Cortex of kidney (tissue), 1 donor: ENCODE measurements around the gene ACBD7.

ENCODE experiments used
- DNase-seq: peaks from one replicate; lab custom pipeline; 2025; lab: John Stamatoyannopoulos, UW

The ACBD7 gene

DNA sequence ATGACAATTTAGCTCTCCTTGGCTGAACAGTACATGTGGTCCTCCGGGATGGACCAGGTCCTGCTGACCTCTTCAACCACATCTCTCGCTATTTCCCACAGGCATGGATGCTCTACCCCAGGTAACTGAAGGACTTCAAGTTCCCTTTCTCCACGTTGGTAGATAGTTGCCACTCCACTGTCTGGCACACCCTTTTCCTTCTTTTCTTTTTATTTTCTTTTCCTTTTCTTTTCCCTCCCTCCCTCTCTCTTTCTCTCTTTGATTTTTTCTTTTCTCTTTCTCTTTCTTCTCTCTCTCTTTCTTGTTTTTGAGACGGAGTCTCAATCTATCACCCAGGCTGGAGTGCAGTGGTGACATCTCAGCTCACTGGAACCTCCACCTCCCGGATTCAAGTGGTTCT lies 2.8 kb upstream of the ACBD7 start:
- DNase-seq = no peak

DNA sequence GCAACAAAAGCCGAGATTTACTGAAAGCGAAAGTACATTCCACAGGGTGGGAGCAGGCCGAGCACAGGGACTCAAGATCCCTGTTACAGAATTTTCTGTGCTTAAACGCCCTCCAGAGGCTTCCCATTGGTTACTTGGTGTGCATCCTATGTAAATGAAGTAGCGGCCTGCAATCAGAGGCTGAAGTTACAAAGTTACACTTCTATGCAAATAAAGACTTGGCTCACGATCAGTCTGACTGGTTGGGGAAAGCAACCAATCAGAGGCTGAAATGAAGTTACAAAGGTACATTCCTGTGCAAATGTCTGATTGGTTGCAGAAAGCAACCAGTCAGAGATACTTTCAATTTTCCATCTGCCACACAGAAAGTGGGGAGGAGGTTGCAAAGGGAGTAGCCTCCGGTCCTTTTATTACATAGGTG lies 4.1 kb downstream of the ACBD7 start:
- no peak for DNase-seq

DNA sequence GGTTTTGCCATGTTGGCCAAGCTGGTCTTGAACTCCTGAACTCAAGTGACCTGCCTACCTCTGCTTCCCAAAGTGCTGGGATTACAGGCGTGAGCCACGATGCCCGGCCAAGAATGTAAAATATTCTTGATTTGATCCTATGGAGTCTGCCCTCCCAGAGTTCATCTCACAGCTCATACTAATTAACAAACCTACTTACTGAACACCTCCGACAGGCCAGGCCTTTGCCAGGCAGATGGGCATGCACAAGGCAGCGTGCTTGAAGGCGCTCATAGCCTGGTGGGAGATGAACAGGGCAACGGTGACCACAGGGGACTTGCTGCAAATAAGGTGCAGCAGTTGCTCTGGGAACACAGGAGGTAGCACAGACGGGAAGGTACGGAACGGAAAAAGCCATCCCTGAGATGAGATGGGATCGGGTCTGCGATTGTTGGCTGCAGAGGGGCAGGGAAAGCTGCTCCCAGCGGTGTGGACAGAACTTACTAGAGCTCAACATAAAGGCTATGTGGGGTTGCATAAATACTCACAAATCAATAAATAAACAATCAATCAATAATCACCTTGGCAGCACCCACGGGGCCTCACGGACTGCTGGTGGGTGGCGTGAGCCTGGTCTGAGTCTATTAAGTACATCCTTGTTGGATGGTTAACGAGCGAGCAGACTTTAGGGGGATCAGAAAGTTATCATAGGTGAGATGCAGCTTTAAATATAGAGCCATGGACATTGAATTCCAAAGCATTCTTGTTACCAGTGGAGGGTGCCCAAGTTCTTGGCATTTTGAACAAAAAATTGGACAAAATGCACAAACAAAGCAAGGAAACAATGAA lies 4.7 kb downstream of the ACBD7 start:
- no peak for DNase-seq

DNA sequence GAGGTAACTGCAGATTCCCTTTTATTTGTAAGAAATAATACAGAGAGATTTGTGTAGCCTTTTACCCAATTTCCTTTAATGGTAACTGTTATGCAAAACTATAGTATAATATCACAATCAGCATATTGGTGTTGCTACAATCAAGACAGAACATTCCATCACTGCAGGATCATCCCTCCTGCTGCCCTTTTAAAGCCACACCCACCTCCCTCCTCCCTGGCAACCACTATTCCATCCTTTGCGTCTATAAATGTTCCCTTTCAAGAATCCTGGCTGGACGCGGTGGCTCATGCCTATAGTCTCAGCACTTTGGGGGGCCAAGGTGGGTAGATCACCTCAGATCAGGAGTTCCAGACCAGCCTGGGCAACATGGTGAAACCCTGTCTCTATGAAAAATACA lies 13.2 kb downstream of the ACBD7 start:
- DNase-seq = no peak

DNA sequence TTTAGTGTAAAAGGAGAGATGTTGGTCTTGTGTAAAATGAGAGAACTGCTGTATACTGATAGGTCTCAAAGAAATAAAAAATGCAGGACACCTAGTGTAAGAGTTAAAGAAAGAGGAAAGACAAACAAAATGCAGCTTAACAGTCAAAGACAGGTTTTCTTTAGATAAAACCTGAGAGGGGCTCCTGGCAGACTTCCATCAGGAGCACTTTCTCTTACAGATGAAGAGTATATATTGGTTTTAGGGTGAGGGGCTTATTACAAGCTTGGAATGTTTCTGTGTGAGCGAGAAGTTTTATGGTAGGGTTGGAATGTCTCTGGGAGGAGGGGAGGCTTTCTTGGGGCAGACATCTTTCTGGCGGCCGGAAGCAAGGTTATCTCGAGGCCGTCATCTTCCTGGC lies 16.2 kb downstream of the ACBD7 start:
- DNase-seq = no peak

DNA sequence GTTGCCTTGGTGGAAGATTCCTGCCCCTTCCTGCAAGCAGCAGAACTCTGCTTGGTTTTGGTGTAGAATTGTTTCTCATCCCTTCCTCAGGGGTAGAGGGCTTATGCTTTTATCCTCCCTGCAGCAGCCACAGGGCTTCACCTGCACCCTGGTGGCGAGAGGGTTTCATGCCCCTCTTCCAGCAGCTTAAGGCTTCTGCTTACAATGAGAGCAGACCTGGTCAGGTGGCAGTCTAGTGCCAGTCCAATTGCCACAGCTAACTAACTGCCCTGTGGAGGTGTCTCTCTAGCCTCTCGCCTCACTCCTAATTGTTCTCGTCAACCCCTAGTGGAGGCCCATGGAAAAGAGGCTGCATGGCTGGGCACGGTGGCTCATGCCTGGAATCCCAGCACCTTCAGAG lies 19.3 kb downstream of the ACBD7 start:
- DNase-seq = no peak

DNA sequence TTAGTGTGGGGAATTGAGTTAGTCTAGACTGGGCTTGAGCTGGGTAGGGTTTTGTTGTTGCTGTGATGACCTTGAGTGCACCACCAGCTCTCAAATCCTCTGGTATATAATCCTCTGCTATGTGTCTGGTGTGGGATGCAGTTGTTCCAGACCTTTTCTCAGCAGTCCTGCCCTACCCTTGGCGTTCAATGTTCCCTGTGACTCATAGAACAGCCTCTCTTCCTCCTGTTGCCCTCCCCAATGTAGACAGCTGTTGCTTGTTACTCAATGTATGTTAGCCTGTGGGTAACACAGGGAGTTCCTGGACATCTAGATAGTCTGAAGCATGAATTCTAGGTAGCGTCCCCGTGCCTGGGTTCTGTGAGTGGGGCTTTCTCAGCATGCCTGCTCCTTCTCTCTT lies 19.8 kb downstream of the ACBD7 start:
- DNase-seq = no peak

DNA sequence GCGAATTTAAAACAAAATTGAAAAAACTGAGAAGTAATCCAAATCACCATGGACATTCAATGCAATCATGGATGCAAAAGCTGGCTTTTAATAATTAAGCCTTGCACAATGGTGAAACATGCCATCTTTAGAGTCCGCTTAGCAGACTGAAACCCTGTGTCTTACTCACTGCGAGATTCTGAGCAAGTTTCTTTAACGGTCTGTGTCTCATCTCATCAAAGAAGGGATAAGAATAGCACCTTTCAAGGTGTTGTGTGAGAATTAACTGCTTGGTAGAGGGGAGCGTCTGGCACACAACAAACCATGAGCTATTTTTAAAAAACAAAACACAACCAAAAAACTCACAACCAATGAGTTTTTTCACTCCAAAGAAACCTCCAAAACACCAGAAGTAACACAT lies 21.4 kb downstream of the ACBD7 start:
- no peak for DNase-seq

DNA sequence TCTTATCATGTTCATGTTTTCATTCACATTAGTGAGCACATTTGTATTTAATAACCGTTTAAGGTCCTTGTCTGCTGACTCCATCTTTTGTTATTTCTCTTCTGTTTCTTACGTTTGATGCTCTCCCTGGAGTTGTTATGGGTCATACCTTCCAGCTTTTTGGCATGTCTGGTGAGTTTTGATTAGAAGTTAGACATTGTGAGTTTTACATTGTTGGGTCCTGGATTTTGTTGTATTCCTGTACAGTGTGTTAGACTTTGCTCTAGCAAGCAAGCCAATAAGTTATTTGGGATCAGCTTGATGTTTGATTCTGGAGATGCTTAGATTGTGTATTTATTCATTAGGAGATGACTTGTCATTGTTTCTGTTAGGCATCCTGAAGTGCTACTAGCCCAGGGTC lies 27.9 kb downstream of the ACBD7 start:
- no peak for DNase-seq

DNA sequence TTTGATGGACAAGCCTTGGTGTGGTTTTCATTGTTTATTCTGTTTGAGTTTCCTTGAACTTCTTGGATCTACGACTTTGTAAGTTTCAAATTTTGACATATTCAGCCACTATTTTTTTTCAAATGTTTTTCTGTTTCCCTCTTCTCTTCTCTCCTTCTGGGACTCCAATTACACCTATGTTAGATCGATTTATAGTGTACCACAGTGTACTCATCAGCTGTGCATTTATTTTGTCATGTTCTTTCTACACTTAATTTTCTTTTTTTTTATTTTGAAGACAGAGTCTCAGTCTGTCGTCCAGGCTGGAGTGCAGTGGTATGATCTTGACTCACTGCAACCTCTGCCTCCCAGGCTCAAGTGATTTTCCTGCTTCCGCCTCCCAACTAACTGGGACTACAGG lies 28.7 kb downstream of the ACBD7 start:
- DNase-seq = no peak

DNA sequence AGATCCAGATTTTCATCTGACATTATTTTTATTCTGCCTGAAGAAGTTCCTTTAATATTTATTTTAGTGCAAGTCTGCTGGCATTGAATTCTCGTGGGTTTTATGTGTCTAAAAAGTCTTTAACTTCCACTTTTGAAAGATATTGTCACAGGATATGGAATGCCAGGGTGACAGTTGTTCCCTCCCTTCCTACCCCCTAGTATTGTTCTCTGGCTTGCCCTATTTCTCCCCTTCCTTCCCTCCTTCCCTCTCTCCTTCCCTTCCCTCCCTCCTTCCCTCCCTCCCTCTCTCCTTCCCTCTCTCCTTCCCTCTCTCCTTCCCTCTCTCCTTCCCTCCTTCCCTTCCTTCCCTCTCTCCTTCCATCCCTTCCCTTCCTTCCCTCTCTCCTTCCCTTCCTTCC lies 29.9 kb downstream of the ACBD7 start:
- no peak for DNase-seq

DNA sequence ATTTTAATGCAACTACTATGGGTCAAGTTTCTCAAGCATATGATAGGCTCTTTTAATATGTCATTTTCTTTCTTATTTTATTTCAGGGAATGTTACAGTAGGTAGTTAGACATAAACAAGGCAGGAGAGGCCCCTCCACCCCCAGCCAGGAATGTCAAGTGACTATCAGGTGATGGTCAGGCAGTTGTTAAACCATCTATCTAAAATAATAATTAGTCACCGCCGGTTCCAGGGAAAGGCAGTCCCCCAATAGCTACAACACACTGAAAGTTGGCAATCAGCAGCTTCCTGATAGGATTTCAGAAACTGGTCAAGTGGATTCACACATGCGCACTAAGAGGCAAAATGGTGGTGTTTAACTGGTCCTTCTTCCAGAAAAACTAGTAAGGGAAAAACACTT lies 35.5 kb downstream of the ACBD7 start:
- DNase-seq = no peak

DNA sequence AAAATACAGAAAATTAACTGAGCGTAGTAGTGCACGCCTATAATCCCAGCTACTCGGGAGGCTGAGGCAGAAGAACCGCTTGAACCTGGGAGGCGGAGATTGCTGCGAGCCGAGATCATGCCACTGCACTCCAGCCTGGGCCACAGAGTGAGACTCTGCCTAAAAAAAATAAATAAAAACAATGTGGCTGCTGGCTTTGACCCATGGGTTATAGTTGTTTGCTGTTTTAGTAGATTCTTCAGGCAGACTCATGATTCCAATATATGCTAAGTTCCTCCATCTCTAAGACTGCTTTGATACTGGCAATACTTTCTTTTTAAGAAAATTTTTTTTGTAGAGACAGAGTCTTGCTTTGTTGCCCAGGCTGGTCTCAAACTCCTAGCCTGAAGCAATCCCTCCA lies 36.5 kb downstream of the ACBD7 start:
- DNase-seq = no peak

DNA sequence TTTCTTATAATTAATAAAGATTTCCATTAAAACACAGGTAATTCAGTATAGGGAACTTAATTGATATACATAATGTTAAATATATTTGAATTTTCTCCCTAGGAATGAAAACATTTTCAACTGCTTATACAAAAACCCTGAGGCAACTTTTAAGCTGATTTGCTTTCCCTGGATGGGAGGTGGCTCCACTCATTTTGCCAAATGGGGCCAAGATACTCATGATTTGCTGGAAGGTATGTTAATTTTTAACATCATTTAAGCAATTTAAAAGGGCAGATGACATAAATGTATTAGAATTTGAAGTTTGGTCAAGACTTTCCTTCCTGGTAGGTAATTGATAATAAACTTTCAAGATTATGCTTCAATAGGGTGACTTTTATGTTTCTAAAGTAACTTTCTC lies 39.0 kb downstream of the ACBD7 start:
- DNase-seq = no peak

DNA sequence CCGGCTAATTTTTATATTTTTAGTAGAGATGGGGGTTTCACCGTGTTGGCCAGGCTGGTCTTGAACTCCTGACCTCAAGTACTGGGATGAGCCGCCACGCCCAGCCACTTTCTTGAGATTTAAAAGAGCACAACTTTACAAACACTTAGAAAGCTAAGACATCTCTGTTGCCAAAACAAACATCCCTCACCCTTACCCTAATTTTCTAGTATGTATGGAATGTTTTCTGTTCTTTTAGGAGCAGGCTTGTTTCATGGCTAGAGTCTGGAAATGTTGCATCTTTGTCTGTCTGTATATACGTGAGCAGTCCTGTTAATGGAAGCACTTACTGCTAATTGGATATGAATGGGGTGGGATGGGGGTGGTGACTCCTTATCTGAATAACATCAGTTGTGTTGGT lies 42.0 kb downstream of the ACBD7 start:
- no peak for DNase-seq

DNA sequence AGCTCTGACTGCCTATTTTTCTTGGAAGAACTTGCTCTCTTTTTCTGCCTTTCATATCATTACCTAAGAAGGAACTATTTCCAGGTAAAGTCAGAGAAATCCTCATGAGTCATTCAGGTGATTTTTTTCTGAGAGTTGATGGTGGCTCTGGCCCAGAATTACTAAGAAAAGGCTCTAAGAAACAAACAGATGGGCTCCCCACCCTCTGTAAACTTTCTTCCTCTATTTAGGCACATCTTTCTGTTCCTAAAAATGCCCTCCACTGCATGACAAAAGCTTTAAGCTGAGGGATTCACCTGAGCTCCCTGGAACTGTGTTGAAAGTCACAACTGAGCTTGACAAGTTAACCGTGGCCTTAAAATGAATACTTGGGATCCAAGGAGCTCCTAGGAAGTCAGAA lies 43.2 kb downstream of the ACBD7 start:
- DNase-seq = no peak

DNA sequence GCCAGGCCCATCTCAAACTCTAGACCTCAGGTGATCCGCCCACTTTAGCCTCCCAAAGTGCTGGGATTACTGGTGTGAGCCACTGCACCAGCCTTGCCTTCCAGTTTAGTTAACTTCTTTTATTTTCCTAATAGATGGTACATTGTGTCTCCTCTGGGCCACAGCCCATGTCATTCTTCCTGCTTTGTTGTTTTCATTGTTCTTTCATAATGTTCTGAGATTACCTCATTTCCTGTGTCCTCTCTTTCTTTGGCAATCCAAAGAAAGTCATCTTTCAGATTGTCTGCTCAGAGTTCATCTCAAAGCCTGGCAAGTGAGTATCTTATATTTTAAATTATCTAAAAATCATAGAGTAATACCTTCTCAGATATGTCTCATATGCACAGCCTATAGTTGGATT lies 44.9 kb downstream of the ACBD7 start, which contains the start of gene OLAH:
OLAH (plus strand) TSS at position 270 of the 400 bp plus-strand sequence. CDS start 3,346 bp downstream, outside the sequence.
- DNase-seq = no peak

DNA sequence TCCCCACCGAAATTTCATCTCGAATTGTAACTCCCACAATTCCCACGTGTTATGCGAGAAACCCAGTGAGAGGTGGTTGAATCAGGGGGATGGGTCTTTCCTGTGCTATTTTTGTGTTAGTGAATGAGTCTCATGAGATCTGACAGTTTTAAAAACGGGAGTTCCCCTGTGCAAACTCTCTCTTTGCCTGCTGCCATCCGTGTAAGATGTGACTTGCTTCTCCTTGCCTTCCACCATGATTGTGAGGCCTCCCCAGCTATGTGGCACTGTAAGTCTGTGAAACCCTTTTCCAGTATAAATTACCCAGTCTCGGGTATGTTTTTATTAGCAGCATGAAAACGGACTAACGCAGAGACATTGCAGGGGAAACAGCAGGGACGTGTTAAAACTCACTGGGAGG lies 50.2 kb downstream of the ACBD7 start:
- no peak for DNase-seq

DNA sequence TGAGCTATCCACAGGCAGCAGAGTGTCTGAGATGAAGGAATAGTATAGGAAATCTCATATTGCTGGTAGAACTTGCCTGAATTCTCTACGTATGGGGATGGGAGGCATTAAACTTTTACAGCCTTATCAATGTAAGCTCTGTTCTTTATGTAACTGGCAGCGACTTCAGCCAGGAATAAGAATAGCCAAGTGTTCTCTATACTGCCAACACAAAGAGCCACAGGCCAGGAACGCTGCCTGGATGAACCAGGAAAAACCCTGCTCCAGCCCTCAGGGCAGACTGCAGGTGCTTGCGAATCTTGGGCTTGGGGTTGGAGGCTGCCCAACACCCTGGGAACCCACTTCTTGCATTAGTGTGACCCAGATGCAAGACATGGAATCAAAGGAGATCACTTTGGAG lies 50.9 kb downstream of the ACBD7 start:
- DNase-seq = no peak

DNA sequence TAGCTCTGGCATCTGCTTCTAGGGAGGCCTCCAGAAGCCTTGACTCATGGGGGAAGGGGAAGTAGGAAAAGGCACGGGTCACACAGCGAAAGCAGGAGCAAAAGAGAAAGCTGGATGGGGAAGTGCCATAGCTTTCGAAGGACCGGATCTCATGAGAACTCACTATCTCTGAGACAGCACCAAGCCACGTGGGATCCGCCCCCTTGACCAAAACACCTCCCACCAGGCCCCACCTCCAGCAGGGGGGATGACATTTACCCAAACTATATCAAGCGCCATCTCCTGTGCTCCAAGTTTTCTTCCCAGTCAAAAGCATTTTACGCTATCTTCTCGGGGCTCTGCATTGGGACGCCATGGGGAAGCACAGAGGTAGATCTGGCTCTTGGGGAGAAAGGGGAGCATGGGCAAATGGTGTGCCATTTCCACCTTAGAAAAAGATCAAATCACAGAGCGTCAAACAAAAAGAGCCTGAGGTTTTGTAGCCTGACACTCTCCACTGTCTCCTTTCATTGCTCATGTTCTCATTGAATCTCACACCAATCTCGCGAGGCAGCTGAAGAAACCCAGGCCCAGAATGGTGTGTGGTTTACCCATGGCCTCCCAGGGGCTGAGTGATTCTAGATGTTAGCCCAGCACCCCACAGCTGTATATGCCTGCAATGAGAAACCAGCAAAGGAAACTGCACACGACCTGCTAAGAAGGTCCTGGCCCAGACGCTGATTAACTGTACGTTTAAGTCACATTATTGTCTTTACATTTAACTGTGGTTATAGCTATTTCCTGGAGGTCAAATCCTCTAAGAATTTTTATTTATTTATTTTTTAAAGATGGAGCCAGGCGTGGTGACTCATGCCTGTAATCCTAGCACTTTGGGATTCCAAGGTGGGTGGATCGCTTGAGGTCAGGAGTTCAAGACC lies 52.9 kb downstream of the ACBD7 start:
- DNase-seq = no peak

DNA sequence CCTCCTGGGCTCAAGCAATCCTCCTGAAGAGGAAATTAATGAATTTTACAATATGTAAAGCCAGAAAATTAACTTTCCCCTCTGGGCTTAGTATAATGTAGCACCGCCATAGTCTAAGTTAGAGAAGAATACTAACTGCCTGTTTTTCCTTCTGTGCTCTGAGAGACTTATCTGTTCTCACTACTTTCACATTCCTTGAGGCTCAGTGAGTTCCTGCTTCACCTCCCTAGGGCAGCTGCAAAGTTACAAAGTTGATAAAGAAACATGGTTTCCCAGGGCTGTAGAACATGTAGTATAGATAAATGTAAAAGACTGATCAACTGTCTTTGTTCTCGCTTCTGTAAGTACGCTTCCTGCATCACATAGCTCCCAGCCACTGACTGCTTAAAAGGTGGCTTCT lies 60.8 kb downstream of the ACBD7 start:
- no peak for DNase-seq
